Neutrophil (primary cell): ENCODE results near the gene NDST3.

ENCODE experiments used
- H3K27ac ChIP-seq: fragments of 200-600 bp; sonication (generic); 2 replicates; pipeline ENCODE4 v1.5.1; 2016; ENCODE audit warnings: mild to moderate bottlenecking, moderate library complexity
- H3K27me3 ChIP-seq: fragments of 200-600 bp; sonication (generic); 2 replicates; pipeline ENCODE4 v1.6.0; 2016; ENCODE audit warnings: mild to moderate bottlenecking
- H3K36me3 ChIP-seq: fragments of 200-600 bp; sonication (generic); 2 replicates; pipeline ENCODE4 v1.5.1; 2017
- H3K4me1 ChIP-seq, 2 experiments: fragments of 200-600 bp in 1 of 2; sonication (generic) in 1 of 2; 1 replicate in 1 of 2; 2 replicates in 1 of 2; pipeline versions ENCODE4 v1.5.1 to v1.6.1; 2013 to 2016; ENCODE audit warnings: low read depth in 1 of 2, low read length in 1 of 2, mild to moderate bottlenecking in 1 of 2, moderate library complexity in 1 of 2; ENCODE audit not compliant: control insufficient read depth in 1 of 2, insufficient read depth in 1 of 2
- H3K4me3 ChIP-seq, 2 experiments: fragments of 200-600 bp in 1 of 2; sonication (generic) in 1 of 2; 1 replicate in 1 of 2; 2 replicates in 1 of 2; pipeline ENCODE4 v1.5.1; 2013 to 2016; ENCODE audit warnings: low read depth in 1 of 2, low read length in 1 of 2, mild to moderate bottlenecking in 1 of 2, moderate library complexity in 1 of 2
- H3K9me3 ChIP-seq: fragments of 200-600 bp; sonication (generic); 2 replicates; pipeline ENCODE4 v1.5.1; 2016
- CTCF ChIP-seq: fragments of 200-600 bp; sonication (generic); IDR thresholded peaks from 2 replicates; pipeline ENCODE4 v1.5.1; 2016; ENCODE audit warnings: antibody characterized with exemption

Gene NDST3

GRCh38 chr4:118249890-118250289, 215.6 kb downstream of the NDST3 start:
- H3K9me3 ChIP-seq, result no peaks in the 10 kb centered on the region
- TF ChIP-seq CTCF, result no peak
- no peak overlapping the region for H3K27ac ChIP-seq
- H3K4me3 ChIP-seq, result no peak overlapping the region
- no peaks in the 10 kb centered on the region for H3K4me1 ChIP-seq
- H3K36me3 ChIP-seq, result no peaks in the 10 kb centered on the region
- no peaks in the 10 kb centered on the region for H3K27me3 ChIP-seq

GRCh38 chr4:118254368-118254767, 220.1 kb downstream of the NDST3 start:
- Histone ChIP-seq H3K4me1 (no peaks in the 10 kb centered on the region), H3K4me3 (no peak overlapping the region), H3K9me3 (no peaks in the 10 kb centered on the region), H3K27ac (no peak overlapping the region), H3K36me3 (no peaks in the 10 kb centered on the region), H3K27me3 (no peaks in the 10 kb centered on the region)
- no peak for TF ChIP-seq CTCF

GRCh38 chr4:118259111-118259510, 224.8 kb downstream of the NDST3 start:
- TF ChIP-seq CTCF, result no peak

GRCh38 chr4:118260309-118260708, 226.0 kb downstream of the NDST3 start:
- no peak for TF ChIP-seq CTCF
- no peaks in the 10 kb centered on the region for H3K36me3 ChIP-seq
- no peak overlapping the region for H3K4me3 ChIP-seq
- no peak overlapping the region for H3K27ac ChIP-seq
- peaks cover 25% of the 10 kb centered on the region for H3K27me3 ChIP-seq
- no peaks in the 10 kb centered on the region for H3K9me3 ChIP-seq
- peaks cover 0 to 2% of the 10 kb centered on the region in 2 experiments for H3K4me1 ChIP-seq

More at GRCh38 chr4:118259111-118259510, 224.8 kb downstream of the NDST3 start:
- H3K27ac ChIP-seq, result no peak overlapping the region
- H3K4me1 ChIP-seq, result no peaks in the 10 kb centered on the region
- no peaks in the 10 kb centered on the region for H3K9me3 ChIP-seq
- no peak overlapping the region for H3K4me3 ChIP-seq
- H3K36me3 ChIP-seq, result no peaks in the 10 kb centered on the region
- H3K27me3 ChIP-seq, result peaks cover 13% of the 10 kb centered on the region

- no peaks in the 10 kb centered on the region for H3K36me3 ChIP-seq
- no peak overlapping the region for H3K4me3 ChIP-seq
- H3K4me1 ChIP-seq, result peaks cover 3 to 6% of the 10 kb centered on the region in 2 experiments
- no peak overlapping the region for H3K27ac ChIP-seq
- TF ChIP-seq CTCF, result no peak
- H3K27me3 ChIP-seq, result peaks cover 34% of the 10 kb centered on the region
- H3K9me3 ChIP-seq, result no peaks in the 10 kb centered on the region
Measured at GRCh38 chr4:118264096-118264495, 229.8 kb downstream of the NDST3 start.
